ENCODE measurements around the gene CXCR5. TPM values are rescaled to one million over a fixed set of nuclear protein-coding genes. Genes with fewer than 3 reads are reported as not detected.
"Not testable (repeated sequence)": the region's sequence is repeated elsewhere in the genome, so short reads cannot be mapped to it uniquely, and the experiment has no call there.

Gene CXCR5
- total RNA-seq: under 1 TPM; 0.12 to 0.39 TPM
- long read RNA-seq: 0 reads

- ATAC-seq: no peak
- intact Hi-C loops (cut with DNase I, micrococcal nuclease): no loop called here
- peak in 1 of 2 donors; percentile 42 for DNase-seq
Observed at GRCh38 chr11:118883368-118884071, at the start of gene CXCR5. TSS of gene CXCR5 (plus strand) at chr11:118883892. CDS start at chr11:118883942, 50 bp downstream.

DNA sequence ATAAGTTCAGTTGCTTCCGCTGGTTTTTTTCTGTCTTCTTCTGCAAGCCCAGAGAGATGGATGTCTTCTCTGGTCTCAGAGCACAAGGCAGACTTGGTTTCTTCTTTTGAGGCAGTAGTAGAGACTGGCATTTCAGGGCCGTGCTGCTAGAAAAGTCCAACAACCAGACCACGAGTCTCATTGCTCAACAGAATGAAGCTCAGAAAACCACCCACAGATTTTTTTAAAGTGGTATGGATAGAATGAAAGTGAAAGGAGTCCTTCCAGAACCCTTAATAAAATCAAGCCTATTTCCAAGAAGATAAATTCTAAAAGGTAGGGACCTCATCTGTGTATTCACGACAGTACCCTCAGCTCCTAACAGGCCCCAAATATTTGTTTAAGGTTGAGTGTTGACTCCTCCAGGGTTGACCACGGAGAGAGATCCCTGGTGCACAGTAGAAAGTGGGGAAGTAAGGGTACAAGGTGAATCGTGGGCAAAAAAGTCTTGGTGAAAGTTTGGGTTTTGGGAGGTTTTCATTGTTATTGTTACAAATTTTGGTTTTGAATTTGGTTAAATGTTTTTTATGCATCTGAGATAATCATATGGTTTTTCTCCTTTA is 49.2 kb upstream of the CXCR5 start:
- DNase-seq: no peak
- ATAC-seq: no peak
- intact Hi-C loops (cut with DNase I, micrococcal nuclease): no loop called here

DNA sequence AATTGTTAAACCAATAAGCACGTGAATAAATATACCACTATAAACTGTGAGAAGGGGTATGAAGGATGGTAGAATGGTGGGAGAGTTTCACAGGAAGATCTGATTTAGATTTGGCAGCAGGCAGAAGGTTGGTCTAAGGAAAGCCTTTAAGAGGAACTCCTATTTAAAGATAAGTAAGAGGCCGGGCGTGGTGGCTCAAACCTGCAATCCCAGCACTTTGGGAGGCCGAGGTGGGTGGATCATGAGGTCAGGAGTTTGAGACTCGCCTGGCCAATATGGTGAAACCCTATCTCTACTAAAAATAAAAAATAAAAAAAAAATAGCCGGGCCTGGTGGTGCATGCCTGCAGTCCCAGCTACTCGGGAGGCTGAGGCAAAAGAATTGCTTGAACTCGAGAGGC is 45.8 kb upstream of the CXCR5 start:
- DNase-seq (no peak), ATAC-seq (no peak)
- intact Hi-C loops (cut with DNase I, micrococcal nuclease): no loop called here

GRCh38 chr11:118838905-118839553 is 44.7 kb upstream of the CXCR5 start:
- intact Hi-C loops (cut with DNase I, micrococcal nuclease): no loop called here
- ATAC-seq (no peak), DNase-seq (no peak)

DNA sequence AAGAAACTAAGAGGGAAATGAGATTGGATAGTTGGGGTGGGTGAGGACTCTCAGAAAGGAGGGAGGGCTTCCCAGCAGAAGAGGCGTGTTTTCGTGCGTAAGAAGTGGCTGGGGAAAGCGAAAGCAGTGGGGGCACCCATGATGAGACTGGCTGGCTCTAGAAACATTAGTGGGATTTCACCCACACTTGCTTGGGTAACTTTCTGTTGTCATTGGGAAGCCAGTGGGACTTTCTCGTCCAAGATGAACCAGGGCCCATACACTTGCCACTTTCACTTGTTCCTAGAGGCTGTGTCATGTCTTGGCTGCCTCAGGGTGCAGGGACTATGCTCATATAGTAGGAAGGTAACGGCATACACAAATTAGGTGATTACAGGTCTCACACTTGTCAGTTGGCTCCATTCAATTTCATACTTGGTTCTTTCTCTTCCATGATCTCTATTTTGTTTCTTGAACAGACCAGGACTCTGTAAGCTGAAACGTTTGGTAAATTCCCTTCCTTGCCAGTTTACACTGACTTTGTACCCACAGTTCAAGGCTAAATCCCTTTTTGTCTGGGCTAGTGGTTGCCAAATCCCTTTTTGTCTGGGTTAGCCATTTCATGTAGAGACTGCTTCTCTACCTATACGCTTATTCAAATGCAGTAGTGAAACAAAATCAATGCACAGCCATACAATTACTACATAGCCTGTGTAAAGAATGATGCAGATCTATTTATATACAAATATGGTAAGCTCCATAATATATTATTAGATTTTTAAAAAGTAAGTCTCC is 42.0 kb upstream of the CXCR5 start:
- ATAC-seq (no peak), DNase-seq (no peak)
- intact Hi-C loops (cut with DNase I, micrococcal nuclease): no loop called here

DNA sequence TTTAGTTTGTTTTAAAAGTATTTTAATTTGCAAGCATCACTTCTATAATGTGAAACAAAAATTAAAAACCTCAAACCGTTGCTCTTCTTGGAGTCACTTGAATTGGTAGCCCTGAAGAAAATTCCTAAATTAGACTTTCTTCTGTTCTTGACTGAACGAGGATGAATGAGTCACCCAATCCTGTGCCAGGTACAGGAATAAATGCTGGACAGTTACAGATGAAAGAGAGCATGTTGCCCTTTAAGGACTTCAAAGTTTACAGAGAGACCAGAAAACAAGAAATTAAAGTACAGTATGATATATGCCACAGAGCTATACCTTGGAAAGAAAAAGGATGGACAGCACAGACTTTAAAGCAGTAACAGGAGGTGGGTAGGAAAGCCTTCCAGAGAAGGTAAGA is 41.3 kb upstream of the CXCR5 start:
- intact Hi-C loops (cut with DNase I, micrococcal nuclease): no loop called here
- no peak for ATAC-seq
- DNase-seq: no peak

GRCh38 chr11:118842843-118843242 is 40.8 kb upstream of the CXCR5 start:
- DNase-seq; intact Hi-C loops (cut with DNase I, micrococcal nuclease): not testable (repeated sequence)

GRCh38 chr11:118843565-118843964 is 40.1 kb upstream of the CXCR5 start:
- DNase-seq (no peak), ATAC-seq (no peak)

More at GRCh38 chr11:118842843-118843242, 40.8 kb upstream of the CXCR5 start:
- ATAC-seq: not testable (repeated sequence)

GRCh38 chr11:118845369-118845768 is 38.3 kb upstream of the CXCR5 start:
- ATAC-seq (no peak), DNase-seq (no peak)
- intact Hi-C loops (cut with DNase I, micrococcal nuclease): no loop called here

More at GRCh38 chr11:118843565-118843964, 40.1 kb upstream of the CXCR5 start:
- intact Hi-C loops (cut with DNase I, micrococcal nuclease): no loop called here

DNA sequence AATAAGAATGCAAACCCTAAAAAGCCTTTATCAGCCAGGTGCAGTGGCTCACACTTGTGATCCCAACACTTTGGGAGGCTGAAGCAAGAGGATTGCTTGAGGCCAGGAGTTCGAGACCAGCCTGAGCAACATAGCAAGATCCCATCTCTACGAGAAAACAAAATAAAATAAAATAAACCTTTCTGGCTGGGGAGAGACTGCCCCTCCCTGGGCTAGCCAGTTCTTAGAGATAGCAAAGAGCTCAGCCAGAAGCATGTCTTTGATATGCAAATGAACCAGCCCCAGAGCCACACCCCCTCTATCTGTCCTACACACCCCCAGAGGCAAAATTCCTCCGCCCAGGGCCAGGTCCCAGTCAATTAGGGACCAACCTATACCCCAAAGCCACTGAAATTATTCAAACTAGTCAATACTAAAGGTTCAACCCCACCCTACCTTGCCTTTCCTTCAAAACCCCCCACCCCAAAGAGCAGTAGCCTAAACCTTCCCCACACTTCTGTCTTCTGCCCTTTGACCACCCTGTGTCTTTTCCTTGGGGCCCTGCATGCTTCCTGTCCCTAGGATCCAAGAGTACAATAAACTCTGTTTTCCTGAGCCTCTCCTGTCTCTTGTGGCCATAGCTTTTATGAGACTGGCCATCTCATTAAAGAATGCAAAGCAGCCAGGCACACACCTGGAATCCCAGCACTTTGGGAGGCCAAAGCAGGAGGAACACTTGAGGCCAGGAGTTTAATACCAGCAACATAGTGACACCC is 37.3 kb upstream of the CXCR5 start:
- ATAC-seq (peak; percentile 65), DNase-seq (no peak)
- intact Hi-C loops (cut with DNase I, micrococcal nuclease): no loop called here

GRCh38 chr11:118849825-118850224 is 33.9 kb upstream of the CXCR5 start:
- DNase-seq (no peak), ATAC-seq (no peak)
- intact Hi-C loops (cut with DNase I, micrococcal nuclease): no loop called here

DNA sequence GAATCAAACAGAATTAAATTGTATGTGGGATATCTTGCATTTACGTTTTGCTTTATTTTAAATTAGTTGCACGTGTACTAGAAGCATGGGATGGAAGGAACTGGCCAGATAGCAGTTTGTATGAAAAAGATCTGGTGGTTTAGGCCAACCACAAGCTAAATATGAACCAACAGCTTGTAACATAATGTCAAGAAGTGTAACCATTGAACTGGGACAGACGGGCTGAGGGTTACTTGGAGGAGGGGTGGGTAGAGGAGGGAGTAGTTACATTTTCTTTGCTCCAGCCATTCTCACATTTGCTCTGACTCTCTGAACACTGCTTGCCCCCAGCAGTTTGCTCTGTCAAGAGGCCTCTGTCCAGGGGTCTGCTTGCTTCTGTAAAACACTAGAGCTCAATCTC is 31.7 kb upstream of the CXCR5 start:
- DNase-seq: no peak
- no peak for ATAC-seq
- intact Hi-C loops (cut with DNase I, micrococcal nuclease): no loop called here

DNA sequence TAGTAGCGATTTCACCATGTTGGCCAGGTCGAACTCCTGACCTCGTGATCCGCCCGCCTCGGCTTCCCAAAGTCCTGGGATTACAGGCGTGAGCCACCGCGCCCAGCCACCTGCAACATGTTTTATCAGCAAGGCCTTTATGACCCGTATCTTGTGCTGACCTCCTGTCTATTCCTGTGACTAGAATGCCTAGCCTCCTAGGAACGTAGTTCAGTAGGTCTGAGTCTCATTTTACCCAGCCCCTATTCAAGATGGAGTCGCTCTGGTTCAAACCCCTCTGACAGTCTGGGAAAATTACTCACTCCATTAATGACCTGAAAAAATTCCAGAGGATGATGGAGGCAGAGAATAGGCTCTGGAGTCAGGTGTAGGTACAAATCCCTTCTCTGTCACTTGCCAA is 30.0 kb upstream of the CXCR5 start:
- ATAC-seq (no peak), DNase-seq (no peak)
- intact Hi-C loops (cut with DNase I, micrococcal nuclease): no loop called here

- no peak for DNase-seq
- intact Hi-C loops (cut with DNase I, micrococcal nuclease): no loop called here
- no peak for ATAC-seq
Observed at GRCh38 chr11:118856314-118856713, 27.4 kb upstream of the CXCR5 start.

GRCh38 chr11:118857385-118857784 is 26.3 kb upstream of the CXCR5 start:
- intact Hi-C loops (cut with DNase I, micrococcal nuclease): no loop called here

DNA sequence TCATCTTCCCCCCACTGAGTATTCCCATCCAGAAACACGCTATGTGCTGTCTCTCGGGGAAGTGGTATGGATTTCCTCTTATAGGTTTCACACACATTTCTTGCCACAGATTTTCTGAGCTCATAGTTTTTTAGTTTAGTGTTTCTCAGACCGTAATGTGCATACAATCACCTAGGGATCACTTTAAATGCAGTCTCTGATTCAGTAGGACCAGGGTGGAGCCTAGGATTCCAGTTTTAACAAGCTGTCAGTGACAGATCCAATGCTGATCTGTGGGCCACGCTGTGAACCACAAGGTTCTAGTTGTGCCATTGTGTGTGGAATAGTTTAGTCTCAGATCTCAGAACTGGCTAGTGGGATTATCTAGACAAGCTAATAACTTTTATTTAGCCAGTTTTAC is 23.7 kb upstream of the CXCR5 start:
- DNase-seq (no peak), ATAC-seq (no peak)
- intact Hi-C loops (cut with DNase I, micrococcal nuclease): no loop called here

More at GRCh38 chr11:118857385-118857784, 26.3 kb upstream of the CXCR5 start:
- no peak for ATAC-seq
- no peak for DNase-seq

- ATAC-seq: no peak
- intact Hi-C loops (cut with DNase I, micrococcal nuclease): no loop called here
- DNase-seq: no peak
Observed at GRCh38 chr11:118868659-118869058, 15.0 kb upstream of the CXCR5 start.

- no peak for DNase-seq
- intact Hi-C loops (cut with DNase I, micrococcal nuclease): no loop called here
- ATAC-seq: peak; percentile 31
Observed at GRCh38 chr11:118870396-118871343, 13.0 kb upstream of the CXCR5 start.
